Muscle of back (tissue), 11 donors: ENCODE data around the gene CHRNA9. TPM values are rescaled to one million over a fixed set of nuclear protein-coding genes. Genes with fewer than 3 reads are reported as not detected.

ENCODE experiments used
- DNase-seq, 3 donors: peaks; one replicate each; pipeline versions ENCODE4 v3.0.0 to v3.0.0-alpha.2; 2013
- polyA plus RNA-seq, 10 donors: library from polyadenylated mRNA; unstranded; fragments of 120-200 nt; gene quantifications; one replicate each; pipeline ENCODE4 v1.2.1, GENCODE V29; 2013; ENCODE audit not compliant: insufficient read length in 10 of 10

The CHRNA9 gene
- polyA plus RNA-seq, 10 donors = 0.07 to 0.09 TPM; not detected in 8

- no peak for DNase-seq
These were observed 2.4 kb downstream of the CHRNA9 start for GRCh38 chr4:40337523-40337922.

GRCh38 chr4:40340030-40340429, 4.9 kb downstream of the CHRNA9 start:
- DNase-seq = no peak

GRCh38 chr4:40347472-40347871, 12.3 kb downstream of the CHRNA9 start:
- no peak for DNase-seq

- DNase-seq = no peak
These were observed 12.9 kb downstream of the CHRNA9 start for GRCh38 chr4:40348000-40348399.

GRCh38 chr4:40349561-40350198, 14.5 kb downstream of the CHRNA9 start:
- DNase-seq = no peak

GRCh38 chr4:40350627-40351227, 15.6 kb downstream of the CHRNA9 start:
- no peak for DNase-seq

GRCh38 chr4:40354158-40354557, 19.0 kb downstream of the CHRNA9 start:
- no peak for DNase-seq

GRCh38 chr4:40355131-40355530, 20.0 kb downstream of the CHRNA9 start:
- DNase-seq = no peak

GRCh38 chr4:40357738-40358137, 22.6 kb downstream of the CHRNA9 start:
- no peak for DNase-seq

- DNase-seq = no peak
These were observed 26.2 kb downstream of the CHRNA9 start for GRCh38 chr4:40361338-40361737.

- DNase-seq = no peak
These were observed 28.3 kb downstream of the CHRNA9 start for GRCh38 chr4:40363382-40363920.

GRCh38 chr4:40363945-40364344, 28.8 kb downstream of the CHRNA9 start:
- no peak for DNase-seq

- no peak for DNase-seq
These were observed 30.6 kb downstream of the CHRNA9 start for GRCh38 chr4:40365766-40366165.

- DNase-seq = no peak
These were observed 32.3 kb downstream of the CHRNA9 start for GRCh38 chr4:40367451-40367850.

GRCh38 chr4:40369437-40370274, 34.5 kb downstream of the CHRNA9 start:
- no peak for DNase-seq

- DNase-seq = no peak
These were observed 37.5 kb downstream of the CHRNA9 start for GRCh38 chr4:40372651-40373050.

GRCh38 chr4:40373636-40374035, 38.5 kb downstream of the CHRNA9 start:
- DNase-seq = no peak

GRCh38 chr4:40375095-40375494, 40.0 kb downstream of the CHRNA9 start:
- DNase-seq = no peak

GRCh38 chr4:40375620-40376019, 40.5 kb downstream of the CHRNA9 start:
- no peak for DNase-seq

GRCh38 chr4:40377512-40378365, 42.6 kb downstream of the CHRNA9 start:
- peak in 1 of 3 donors; percentile 2 for DNase-seq

- no peak for DNase-seq
These were observed 43.5 kb downstream of the CHRNA9 start for GRCh38 chr4:40378619-40379018.

- no peak for DNase-seq
These were observed 44.1 kb downstream of the CHRNA9 start for GRCh38 chr4:40379248-40379647.
